GM18951 (cell line): ENCODE data around the gene SF3B1.
"Not testable (repeated sequence)": the region's sequence is repeated elsewhere in the genome, so short reads cannot be mapped to it uniquely, and the experiment has no call there.

Experiments used
- POLR2A ChIP-seq: IDR thresholded peaks from 4 replicates; pipeline ENCODE4 v1.6.1; 2011; ENCODE audit warnings: mild to moderate bottlenecking; ENCODE audit not compliant: insufficient read length, insufficient read depth; ENCODE audit errors: extremely low read depth
- in situ Hi-C: fragments of 300-500 bp; cut with MboI; formaldehyde crosslinking; loops from one replicate; pipeline ENCODE4 v1.12.0; 2022; ENCODE audit warnings: low sequenced_read_pairs, mixed read lengths, inconsistent platforms; ENCODE audit not compliant: unreplicated experiment

Gene SF3B1, protein sequence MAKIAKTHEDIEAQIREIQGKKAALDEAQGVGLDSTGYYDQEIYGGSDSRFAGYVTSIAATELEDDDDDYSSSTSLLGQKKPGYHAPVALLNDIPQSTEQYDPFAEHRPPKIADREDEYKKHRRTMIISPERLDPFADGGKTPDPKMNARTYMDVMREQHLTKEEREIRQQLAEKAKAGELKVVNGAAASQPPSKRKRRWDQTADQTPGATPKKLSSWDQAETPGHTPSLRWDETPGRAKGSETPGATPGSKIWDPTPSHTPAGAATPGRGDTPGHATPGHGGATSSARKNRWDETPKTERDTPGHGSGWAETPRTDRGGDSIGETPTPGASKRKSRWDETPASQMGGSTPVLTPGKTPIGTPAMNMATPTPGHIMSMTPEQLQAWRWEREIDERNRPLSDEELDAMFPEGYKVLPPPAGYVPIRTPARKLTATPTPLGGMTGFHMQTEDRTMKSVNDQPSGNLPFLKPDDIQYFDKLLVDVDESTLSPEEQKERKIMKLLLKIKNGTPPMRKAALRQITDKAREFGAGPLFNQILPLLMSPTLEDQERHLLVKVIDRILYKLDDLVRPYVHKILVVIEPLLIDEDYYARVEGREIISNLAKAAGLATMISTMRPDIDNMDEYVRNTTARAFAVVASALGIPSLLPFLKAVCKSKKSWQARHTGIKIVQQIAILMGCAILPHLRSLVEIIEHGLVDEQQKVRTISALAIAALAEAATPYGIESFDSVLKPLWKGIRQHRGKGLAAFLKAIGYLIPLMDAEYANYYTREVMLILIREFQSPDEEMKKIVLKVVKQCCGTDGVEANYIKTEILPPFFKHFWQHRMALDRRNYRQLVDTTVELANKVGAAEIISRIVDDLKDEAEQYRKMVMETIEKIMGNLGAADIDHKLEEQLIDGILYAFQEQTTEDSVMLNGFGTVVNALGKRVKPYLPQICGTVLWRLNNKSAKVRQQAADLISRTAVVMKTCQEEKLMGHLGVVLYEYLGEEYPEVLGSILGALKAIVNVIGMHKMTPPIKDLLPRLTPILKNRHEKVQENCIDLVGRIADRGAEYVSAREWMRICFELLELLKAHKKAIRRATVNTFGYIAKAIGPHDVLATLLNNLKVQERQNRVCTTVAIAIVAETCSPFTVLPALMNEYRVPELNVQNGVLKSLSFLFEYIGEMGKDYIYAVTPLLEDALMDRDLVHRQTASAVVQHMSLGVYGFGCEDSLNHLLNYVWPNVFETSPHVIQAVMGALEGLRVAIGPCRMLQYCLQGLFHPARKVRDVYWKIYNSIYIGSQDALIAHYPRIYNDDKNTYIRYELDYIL

GRCh38 chr2:197434541-197435513 lies at the start of gene SF3B1:
Gene SF3B1, minus strand, starts transcription at chr2:197435028. Its CDS starts 29 bp downstream, at chr2:197434999.
- peak; percentile 91 for TF ChIP-seq POLR2A
- in situ Hi-C loops: no loop called here

GRCh38 chr2:197484248-197484647 lies 49.4 kb upstream of the SF3B1 start:
- in situ Hi-C loops: not testable (repeated sequence)

GRCh38 chr2:197480165-197481036 lies 45.6 kb upstream of the SF3B1 start:
- in situ Hi-C loops: no loop called here
- TF ChIP-seq POLR2A: no peak

DNA sequence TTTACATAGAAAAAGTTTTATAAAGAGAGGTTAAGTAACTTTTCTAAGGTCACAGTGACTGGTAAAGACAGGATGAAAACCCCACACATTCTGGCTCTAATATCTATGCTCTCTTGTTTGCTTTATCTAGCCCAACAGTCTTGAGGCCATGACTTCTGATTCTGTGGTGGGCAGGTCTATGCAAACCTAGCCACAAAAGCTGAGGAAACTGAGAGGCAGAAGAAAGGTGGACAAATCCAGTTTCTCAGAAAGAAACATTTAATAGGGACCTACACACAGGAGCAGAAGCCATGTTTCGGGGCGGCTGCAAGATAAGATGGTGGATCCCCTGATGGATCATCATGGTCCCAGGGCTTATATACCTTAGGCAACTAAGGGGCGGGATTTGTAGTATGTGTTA lies 43.0 kb upstream of the SF3B1 start:
- TF ChIP-seq POLR2A: no peak
- in situ Hi-C loops: no loop called here

DNA sequence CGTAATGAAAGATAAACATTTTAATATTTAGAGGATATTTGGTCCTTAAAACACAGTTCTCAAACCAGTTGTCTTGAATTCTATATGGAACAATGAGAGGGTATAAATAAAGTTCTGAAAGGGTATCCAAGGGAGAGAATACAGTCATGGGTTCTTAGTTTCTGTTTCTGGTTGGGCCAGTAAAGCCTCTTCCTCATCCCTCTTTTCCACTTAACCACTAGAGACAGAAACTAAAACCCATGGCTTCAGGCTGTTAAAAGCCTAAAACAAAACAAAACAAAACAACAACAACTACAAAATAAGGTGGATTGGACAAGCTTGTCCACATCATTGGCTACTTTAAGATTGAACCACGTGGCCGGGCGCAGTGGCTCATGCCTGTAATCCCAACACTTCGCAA lies 37.3 kb upstream of the SF3B1 start:
- no peak for TF ChIP-seq POLR2A
- in situ Hi-C loops: no loop called here

GRCh38 chr2:197464175-197464574 lies 29.3 kb upstream of the SF3B1 start:
- in situ Hi-C loops: no loop called here
- no peak for TF ChIP-seq POLR2A

DNA sequence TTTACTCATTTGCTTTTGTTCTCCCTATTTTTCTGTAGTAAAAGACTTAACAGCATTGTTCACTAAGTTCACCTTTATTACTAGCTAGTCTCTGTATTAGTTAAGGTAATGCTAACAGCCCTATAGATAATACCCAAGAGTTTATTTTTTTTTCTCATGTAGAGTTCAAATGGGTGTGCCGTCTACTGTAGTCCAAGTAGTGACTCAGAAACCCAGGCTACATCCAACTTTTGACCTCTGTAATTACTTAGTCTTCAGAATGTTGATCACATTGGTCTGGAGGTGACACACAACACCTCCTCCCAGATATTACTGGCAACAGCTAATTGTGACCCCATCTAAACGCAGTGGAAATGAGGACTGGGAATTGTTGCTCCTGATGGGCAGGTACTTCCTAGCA lies 26.2 kb upstream of the SF3B1 start:
- no peak for TF ChIP-seq POLR2A

GRCh38 chr2:197460649-197461048 lies 25.8 kb upstream of the SF3B1 start:
- in situ Hi-C loops: no loop called here
- TF ChIP-seq POLR2A: no peak

More for the DNA sequence above, 26.2 kb upstream of the SF3B1 start:
- in situ Hi-C loops: no loop called here

DNA sequence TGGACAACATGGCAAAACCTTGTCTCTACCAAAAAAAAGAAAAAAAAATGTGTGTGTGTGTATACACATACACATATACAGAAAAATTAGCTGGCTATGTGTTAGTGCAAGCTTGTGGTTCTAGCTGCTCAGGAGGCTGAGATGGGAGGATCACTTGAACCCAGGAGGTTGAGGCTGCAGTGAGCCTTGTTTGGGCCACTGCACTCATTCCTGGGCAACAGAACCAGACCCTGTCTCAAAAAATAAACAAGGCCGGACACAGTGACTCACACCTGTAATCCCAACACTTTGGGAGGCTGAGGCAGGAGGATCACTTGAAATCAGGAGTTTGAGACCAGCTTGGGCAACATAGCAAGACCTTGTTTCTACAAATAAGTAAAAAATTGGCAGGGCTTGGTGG lies 20.6 kb upstream of the SF3B1 start:
- in situ Hi-C loops: no loop called here

GRCh38 chr2:197454923-197455322 lies 20.1 kb upstream of the SF3B1 start:
- TF ChIP-seq POLR2A: no peak
- in situ Hi-C loops: no loop called here

More for the DNA sequence above, 20.6 kb upstream of the SF3B1 start:
- TF ChIP-seq POLR2A: no peak

DNA sequence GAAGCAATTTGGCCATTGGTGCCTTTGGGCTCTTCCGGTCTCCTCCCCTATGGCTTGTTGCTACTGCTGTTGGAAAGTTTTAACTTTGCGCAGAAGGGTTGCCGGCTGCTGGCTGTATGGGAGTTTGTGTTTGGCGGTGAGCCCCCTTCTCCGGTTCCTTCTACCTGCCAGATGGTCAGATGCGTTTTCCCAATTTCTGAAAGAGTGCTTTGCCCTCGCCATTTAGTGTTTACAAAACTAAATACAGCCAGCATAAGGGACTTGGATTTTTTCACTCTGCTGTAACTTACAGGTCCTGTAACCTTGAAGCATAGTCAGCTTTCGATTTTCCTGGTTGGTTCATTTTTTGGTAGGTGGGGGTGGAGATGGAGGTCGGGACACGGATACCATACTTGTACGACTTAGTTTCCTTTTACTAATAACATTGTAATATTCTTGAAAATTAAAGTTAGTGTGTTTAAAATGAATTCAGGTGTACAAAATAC lies 19.1 kb upstream of the SF3B1 start:
- no peak for TF ChIP-seq POLR2A
- in situ Hi-C loops: no loop called here
